CD4-positive, alpha-beta memory T cell (primary cell): ENCODE measurements around the gene KRT7. TPM values are rescaled to one million over a fixed set of nuclear protein-coding genes. Genes with fewer than 3 reads are reported as not detected.

ENCODE experiments used
- CTCF ChIA-PET: fragments of 350-600 bp; sonication (Branson Sonifier 250); formaldehyde crosslinking; loops from one replicate; lab custom pipeline; 2021; ENCODE audit warnings: inconsistent platforms; ENCODE audit not compliant: partially characterized antibody; lab: Charles Lee
- POLR2A ChIA-PET: fragments of 350-600 bp; sonication (Branson Sonifier 250); formaldehyde crosslinking; loops from one replicate; lab custom pipeline; 2021; ENCODE audit not compliant: partially characterized antibody; lab: Charles Lee
- DNase-seq, 5 donors: peaks; one replicate each; pipeline versions ENCODE4 v3.0.0 to v3.0.0-alpha.2; 2020 to 2022; ENCODE audit warnings: mixed read lengths in 1 of 5
- H3K27ac ChIP-seq: one replicate; pipeline ENCODE4 v1.7.0; 2013; ENCODE audit warnings: low read depth, low read length
- H3K27me3 ChIP-seq: 2 replicates; pipeline ENCODE4 v1.7.0; 2013; ENCODE audit warnings: mild to moderate bottlenecking, low read length, moderate library complexity; ENCODE audit not compliant: insufficient read depth
- H3K36me3 ChIP-seq: 2 replicates; pipeline ENCODE4 v1.7.0; 2013; ENCODE audit warnings: mild to moderate bottlenecking, low read length, moderate library complexity; ENCODE audit not compliant: insufficient read depth
- H3K4me1 ChIP-seq: 2 replicates; pipeline ENCODE4 v1.7.0; 2013; ENCODE audit warnings: mild to moderate bottlenecking, low read length, moderate library complexity; ENCODE audit not compliant: insufficient read depth
- H3K4me3 ChIP-seq, 2 donors: one replicate each; pipeline ENCODE4 v1.7.0; 2013; ENCODE audit warnings: low read length in 2 of 2, mild to moderate bottlenecking in 1 of 2
- H3K9me3 ChIP-seq, 2 donors: one replicate each; pipeline ENCODE4 v1.7.0; 2013; ENCODE audit warnings: low read length in 2 of 2, control low read depth in 1 of 2; ENCODE audit not compliant: control insufficient read depth in 1 of 2
- H3K27ac Mint-ChIP-seq, 7 donors: one replicate each; pipeline ENCODE4 v1.8.0; 2020 to 2021; ENCODE audit warnings: mixed read lengths in 7 of 7, mild to moderate bottlenecking in 6 of 7, inconsistent platforms in 3 of 7, moderate library complexity in 3 of 7
- H3K27me3 Mint-ChIP-seq, 2 donors: one replicate each; pipeline ENCODE4 v1.8.0; 2020 to 2021; ENCODE audit warnings: mixed read lengths in 2 of 2
- H3K36me3 Mint-ChIP-seq, 2 donors: one replicate each; pipeline ENCODE4 v1.8.0; 2020 to 2021; ENCODE audit warnings: mixed read lengths in 2 of 2, inconsistent platforms in 1 of 2, mild to moderate bottlenecking in 1 of 2
- H3K4me1 Mint-ChIP-seq, 4 donors: one replicate each; pipeline ENCODE4 v1.8.0; 2020 to 2021; ENCODE audit warnings: mixed read lengths in 4 of 4, mild to moderate bottlenecking in 1 of 4
- H3K4me3 Mint-ChIP-seq, 8 donors: one replicate each; pipeline ENCODE4 v1.8.0; 2020 to 2021; ENCODE audit warnings: mixed read lengths in 8 of 8, mild to moderate bottlenecking in 7 of 8, moderate library complexity in 6 of 8, inconsistent platforms in 3 of 8
- H3K9me3 Mint-ChIP-seq, 8 donors: one replicate each; pipeline ENCODE4 v1.8.0; 2020 to 2021; ENCODE audit warnings: mixed read lengths in 8 of 8, mild to moderate bottlenecking in 5 of 8, inconsistent platforms in 3 of 8, moderate library complexity in 1 of 8
- intact Hi-C: fragments of 100-400 bp; cut with micrococcal nuclease; formaldehyde crosslinking; loops from one replicate; pipeline ENCODE4 v1.15.1; 2023
- polyA plus RNA-seq, 2 donors: library from polyadenylated mRNA; unstranded; fragments of 300-500 nt; fragmentation: Illumina TruSeq; gene quantifications; one replicate each; pipeline ENCODE4 v1.2.3, GENCODE V29; 2021
- total RNA-seq, 2 experiments: library from RNA; stranded (reverse); gene quantifications; one replicate each; pipeline ENCODE4 v1.2.3, GENCODE V29; 2021

Gene KRT7
- total and polyA plus RNA-seq, 4 experiments from 2014 or later: not detected

GRCh38 chr12:52228366-52228765, 4.7 kb upstream of the KRT7 start:
- no peaks in the 10 kb centered on the region for H3K9me3 Mint-ChIP-seq

GRCh38 chr12:52228931-52229330, 4.1 kb upstream of the KRT7 start:
- Histone ChIP-seq H3K36me3 (no peaks in the 10 kb centered on the region), H3K27ac (no peak overlapping the region), H3K4me1 (no peaks in the 10 kb centered on the region), H3K4me3 (no peak overlapping the region), H3K27me3 (peaks cover 6% of the 10 kb centered on the region), H3K9me3 (no peaks in the 10 kb centered on the region)
- intact Hi-C loops: no loop called here
- CTCF ChIA-PET: interaction anchor here (1.3 kb wide), 1 partner anchor 99 kb away, joined by 5 read pairs; no protein-coding TSS in a partner anchor
- H3K27ac Mint-ChIP-seq: no peak overlapping the region
- peaks cover 48 to 50% of the 10 kb centered on the region in 2 donors for H3K27me3 Mint-ChIP-seq
- H3K36me3 Mint-ChIP-seq: no peaks in the 10 kb centered on the region
- no peak overlapping the region for H3K4me3 Mint-ChIP-seq
- no peak for DNase-seq
- H3K4me1 Mint-ChIP-seq: peaks cover 0 to 2% (median 0%) of the 10 kb centered on the region in 4 donors
- H3K9me3 Mint-ChIP-seq: no peaks in the 10 kb centered on the region
- POLR2A ChIA-PET: no interaction called here

More at GRCh38 chr12:52228366-52228765, 4.7 kb upstream of the KRT7 start:
- no peak overlapping the region for H3K27ac Mint-ChIP-seq
- peaks cover 0 to 2% (median 0%) of the 10 kb centered on the region in 4 donors for H3K4me1 Mint-ChIP-seq
- Histone ChIP-seq H3K9me3 (no peaks in the 10 kb centered on the region), H3K27me3 (peaks cover 7% of the 10 kb centered on the region), H3K4me3 (no peak overlapping the region), H3K36me3 (no peaks in the 10 kb centered on the region), H3K4me1 (no peaks in the 10 kb centered on the region), H3K27ac (no peak overlapping the region)
- intact Hi-C loops: no loop called here
- ChIA-PET POLR2A (no interaction called here), CTCF (no interaction called here)
- no peak overlapping the region for H3K4me3 Mint-ChIP-seq
- peaks cover 47% of the 10 kb centered on the region in 2 donors for H3K27me3 Mint-ChIP-seq
- no peak for DNase-seq
- no peaks in the 10 kb centered on the region for H3K36me3 Mint-ChIP-seq

GRCh38 chr12:52229836-52230343, 3.2 kb upstream of the KRT7 start:
- peaks cover 6% of the 10 kb centered on the region for H3K27me3 ChIP-seq
- no peak overlapping the region for H3K27ac Mint-ChIP-seq
- peaks cover 47 to 53% of the 10 kb centered on the region in 2 donors for H3K27me3 Mint-ChIP-seq

GRCh38 chr12:52230364-52231281, 2.4 kb upstream of the KRT7 start:
- Histone ChIP-seq H3K4me1 (no peaks in the 10 kb centered on the region), H3K36me3 (no peaks in the 10 kb centered on the region), H3K4me3 (no peak overlapping the region), H3K27ac (no peak overlapping the region), H3K9me3 (no peaks in the 10 kb centered on the region), H3K27me3 (peaks cover 6% of the 10 kb centered on the region)
- no peaks in the 10 kb centered on the region for H3K9me3 Mint-ChIP-seq
- peaks cover 49 to 55% of the 10 kb centered on the region in 2 donors for H3K27me3 Mint-ChIP-seq
- ChIA-PET POLR2A (no interaction called here), CTCF (no interaction called here)
- no peaks in the 10 kb centered on the region for H3K36me3 Mint-ChIP-seq
- H3K4me3 Mint-ChIP-seq: no peak overlapping the region
- no peaks in the 10 kb centered on the region for H3K4me1 Mint-ChIP-seq
- DNase-seq: no peak
- H3K27ac Mint-ChIP-seq: peak overlapping the region in 1 of 7 donors; percentile 59
- intact Hi-C loops: no loop called here

More at GRCh38 chr12:52229836-52230343, 3.2 kb upstream of the KRT7 start:
- intact Hi-C loops: no loop called here
- Mint-ChIP-seq H3K9me3 (no peaks in the 10 kb centered on the region), H3K4me1 (no peaks in the 10 kb centered on the region), H3K4me3 (no peak overlapping the region), H3K36me3 (no peaks in the 10 kb centered on the region)
- Histone ChIP-seq H3K9me3 (no peaks in the 10 kb centered on the region), H3K4me3 (no peak overlapping the region), H3K36me3 (no peaks in the 10 kb centered on the region), H3K4me1 (no peaks in the 10 kb centered on the region), H3K27ac (no peak overlapping the region)
- ChIA-PET POLR2A (no interaction called here), CTCF (interaction anchor here (1.3 kb wide), 1 partner anchor 98 kb away, joined by 5 read pairs; no protein-coding TSS in a partner anchor)
- no peak for DNase-seq

GRCh38 chr12:52231305-52232202, 1.5 kb upstream of the KRT7 start:
- Histone ChIP-seq H3K4me1 (no peaks in the 10 kb centered on the region), H3K4me3 (no peak overlapping the region), H3K27me3 (peaks cover 6% of the 10 kb centered on the region), H3K9me3 (no peaks in the 10 kb centered on the region), H3K36me3 (no peaks in the 10 kb centered on the region), H3K27ac (no peak overlapping the region)
- intact Hi-C loops: no loop called here
- Mint-ChIP-seq H3K4me1 (no peaks in the 10 kb centered on the region), H3K4me3 (no peak overlapping the region), H3K27ac (no peak overlapping the region), H3K9me3 (no peaks in the 10 kb centered on the region), H3K36me3 (no peaks in the 10 kb centered on the region), H3K27me3 (peaks cover 50% of the 10 kb centered on the region in 2 donors)
- DNase-seq: no peak
- ChIA-PET POLR2A (no interaction called here), CTCF (no interaction called here)

- ChIA-PET CTCF (no interaction called here), POLR2A (no interaction called here)
- H3K27me3 Mint-ChIP-seq: peaks cover 49 to 51% of the 10 kb centered on the region in 2 donors
- H3K27ac Mint-ChIP-seq: no peak overlapping the region
- H3K9me3 Mint-ChIP-seq: no peaks in the 10 kb centered on the region
- no peaks in the 10 kb centered on the region for H3K4me1 Mint-ChIP-seq
- Histone ChIP-seq H3K9me3 (no peaks in the 10 kb centered on the region), H3K4me3 (no peak overlapping the region), H3K27me3 (peaks cover 6% of the 10 kb centered on the region), H3K27ac (no peak overlapping the region), H3K4me1 (no peaks in the 10 kb centered on the region), H3K36me3 (no peaks in the 10 kb centered on the region)
- no peak for DNase-seq
- intact Hi-C loops: no loop called here
- H3K4me3 Mint-ChIP-seq: peak overlapping the region in 1 of 8 donors; percentile 12
- H3K36me3 Mint-ChIP-seq: no peaks in the 10 kb centered on the region
Measured at GRCh38 chr12:52232203-52232673, 805 bp upstream of the KRT7 start.
